ENCODE data around the gene PDSS2.

GRCh38 chr6:107129370-107129925 is 329.9 kb downstream of the PDSS2 start:
- TF ChIP-seq CTCF (conservative IDR thresholded peaks at IDR 0.05; ENCODE audit: low read depth, low read length) = no peak
- no peak for TF ChIP-seq EZH2 (IDR thresholded peaks at IDR 0.05; ENCODE audit: borderline replicate concordance, low read depth, low read length, poor library complexity, severe bottlenecking)
